HG03521 (cell line): ENCODE results near the gene SNAP29.
"Not testable (repeated sequence)": the region's sequence is repeated elsewhere in the genome, so short reads cannot be mapped to it uniquely, and the experiment has no call there.

Source experiments
- ATAC-seq: cut with Tn5 transposase; IDR thresholded peaks from one replicate; pipeline ENCODE4 v1.9.1; 2021; ENCODE audit warnings: mild to moderate bottlenecking, moderate library complexity; ENCODE audit not compliant: unreplicated experiment

Gene SNAP29

DNA sequence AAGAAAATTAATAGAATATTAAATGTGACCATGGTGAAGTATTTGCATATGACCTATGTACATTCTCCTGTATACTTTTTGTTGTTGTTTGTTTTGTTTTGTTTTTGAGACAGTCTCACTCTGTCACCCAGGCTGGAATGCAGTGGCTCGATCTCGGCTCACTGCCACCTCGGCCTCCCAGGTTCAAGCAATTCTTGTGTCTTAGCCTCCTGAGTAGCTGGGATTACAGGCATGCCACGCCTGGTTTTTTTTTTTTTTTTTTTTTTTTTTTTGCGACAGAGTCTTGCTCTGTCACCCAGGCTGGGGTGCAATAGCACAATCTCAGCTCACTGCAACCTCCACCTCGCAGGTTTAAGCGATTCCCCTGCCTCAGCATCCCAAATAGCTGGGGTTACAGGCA lies 38.9 kb downstream of the SNAP29 start:
- ATAC-seq = not testable (repeated sequence)

DNA sequence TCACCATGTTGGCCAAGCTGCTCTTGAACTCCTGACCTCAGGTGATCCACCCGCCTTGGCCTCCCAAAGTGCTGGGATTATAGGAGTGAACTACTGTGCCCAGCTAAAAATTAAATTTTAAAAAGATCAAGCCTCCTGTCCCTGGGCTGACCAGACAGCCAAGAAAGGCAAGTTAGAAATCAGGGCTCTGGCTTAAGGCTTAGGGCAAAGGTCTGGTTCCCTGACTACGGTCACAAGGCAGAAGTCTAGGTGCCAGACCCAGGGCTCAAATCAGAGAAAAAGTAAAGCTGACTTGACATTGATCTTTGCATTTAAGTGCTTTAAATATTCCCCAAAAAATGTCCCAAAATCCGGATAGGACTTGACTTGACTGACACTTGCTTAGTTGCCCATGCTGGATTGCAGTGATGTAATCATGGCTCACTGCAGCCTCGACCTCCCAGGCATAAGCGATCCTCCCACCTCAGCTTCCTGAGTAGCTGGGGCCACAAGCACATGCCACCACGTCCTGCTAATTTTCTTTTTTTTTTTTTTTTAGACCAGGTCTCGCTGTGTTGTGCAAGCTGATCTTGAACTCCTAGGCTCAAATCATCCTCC lies 41.1 kb downstream of the SNAP29 start:
- ATAC-seq = no peak

- not testable (repeated sequence) for ATAC-seq
Measured at GRCh38 chr22:20901093-20902033, 42.6 kb downstream of the SNAP29 start.

DNA sequence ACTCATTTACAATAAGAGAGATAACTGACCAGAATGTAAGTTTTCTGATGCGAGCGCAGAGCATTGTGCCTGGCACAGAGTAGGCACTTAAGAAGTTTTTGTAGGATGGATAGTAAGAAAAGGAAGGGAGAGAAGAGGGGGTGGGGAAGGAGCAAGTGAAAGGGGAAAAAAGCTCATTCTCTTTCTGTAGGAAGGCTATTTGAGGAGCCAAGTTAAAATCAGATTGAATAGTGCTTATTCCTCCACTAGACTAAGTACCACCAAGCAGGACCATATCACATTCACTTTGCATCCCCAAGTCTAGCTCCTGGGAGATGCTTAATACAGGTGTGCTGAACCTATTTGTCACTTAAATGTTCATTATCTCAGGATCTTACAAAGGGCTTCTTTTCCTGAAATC lies 44.3 kb downstream of the SNAP29 start:
- ATAC-seq = no peak

- no peak for ATAC-seq
Measured at GRCh38 chr22:20904008-20904979, 45.5 kb downstream of the SNAP29 start.

DNA sequence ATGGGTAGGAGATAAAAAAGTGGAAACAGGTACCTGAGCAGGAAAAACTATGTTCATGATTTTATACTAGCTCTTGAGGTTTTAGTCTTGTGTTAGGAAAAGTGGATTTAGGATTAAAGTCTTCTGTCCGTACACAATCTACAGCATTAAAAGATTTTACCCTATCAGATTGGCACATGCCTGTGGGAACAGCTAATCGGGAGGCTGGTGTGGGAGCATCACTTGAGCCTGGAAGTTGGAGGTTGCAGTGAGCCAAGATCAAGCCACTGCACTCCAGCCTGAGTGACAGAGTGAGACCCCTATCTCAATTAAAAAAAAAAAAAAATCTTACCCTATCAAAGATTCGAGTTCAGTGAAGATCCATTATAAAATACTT lies 46.2 kb downstream of the SNAP29 start:
- ATAC-seq = no peak

GRCh38 chr22:20905415-20906386 lies 46.9 kb downstream of the SNAP29 start:
- no peak for ATAC-seq

DNA sequence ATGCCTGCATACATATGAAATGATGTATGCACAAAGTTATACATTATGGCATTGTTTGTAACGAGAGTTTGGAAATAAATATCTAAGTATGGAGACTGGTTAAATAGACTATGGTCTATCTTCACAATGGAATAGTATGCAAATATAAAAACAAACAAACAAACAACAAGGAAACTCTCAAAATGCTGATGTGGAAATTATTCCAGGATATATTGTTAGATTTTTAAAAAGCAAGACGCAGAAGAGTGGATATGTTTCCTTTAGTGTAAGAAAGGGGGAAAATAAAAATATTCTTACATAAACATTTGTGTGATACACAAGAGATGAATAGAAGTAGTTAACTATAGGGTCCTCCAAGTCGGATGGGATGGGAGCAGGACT lies 47.6 kb downstream of the SNAP29 start:
- ATAC-seq = no peak

GRCh38 chr22:20908717-20909116 lies 49.9 kb downstream of the SNAP29 start:
- not testable (repeated sequence) for ATAC-seq

GRCh38 chr22:20909543-20910303 lies 50.9 kb downstream of the SNAP29 start:
- ATAC-seq = no peak

GRCh38 chr22:20912494-20912893 lies 53.7 kb downstream of the SNAP29 start:
- no peak for ATAC-seq

- peak; percentile 95 for ATAC-seq
Measured at GRCh38 chr22:20916916-20917810, 58.4 kb downstream of the SNAP29 start, which contains the start of gene CRKL. Gene CRKL, plus strand, starts transcription at chr22:20917407. Its CDS starts 528 bp downstream, at chr22:20917935.

- ATAC-seq = no peak
Measured at GRCh38 chr22:20918663-20919218, 59.9 kb downstream of the SNAP29 start.

DNA sequence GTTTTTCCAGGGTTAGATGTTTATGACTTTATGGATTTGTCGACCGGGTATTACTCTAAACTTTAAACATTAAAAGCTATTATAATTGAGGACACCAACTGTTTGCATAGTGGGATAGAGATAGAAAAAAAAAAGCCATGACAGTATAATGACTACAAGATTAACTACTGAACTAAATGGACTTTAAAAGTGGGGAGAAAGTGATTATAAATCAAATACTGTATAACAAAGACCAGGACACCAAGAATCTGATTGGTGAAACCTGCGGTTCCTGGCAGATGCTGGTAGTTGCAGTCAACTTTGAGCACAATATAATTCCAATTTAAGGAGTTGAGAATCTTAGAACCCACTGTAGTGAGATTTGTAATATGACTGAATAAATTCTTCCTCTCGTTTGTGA lies 60.9 kb downstream of the SNAP29 start:
- no peak for ATAC-seq

- ATAC-seq = no peak
Measured at GRCh38 chr22:20920881-20921203, 62.0 kb downstream of the SNAP29 start.

GRCh38 chr22:20922141-20922751 lies 63.4 kb downstream of the SNAP29 start:
- no peak for ATAC-seq

DNA sequence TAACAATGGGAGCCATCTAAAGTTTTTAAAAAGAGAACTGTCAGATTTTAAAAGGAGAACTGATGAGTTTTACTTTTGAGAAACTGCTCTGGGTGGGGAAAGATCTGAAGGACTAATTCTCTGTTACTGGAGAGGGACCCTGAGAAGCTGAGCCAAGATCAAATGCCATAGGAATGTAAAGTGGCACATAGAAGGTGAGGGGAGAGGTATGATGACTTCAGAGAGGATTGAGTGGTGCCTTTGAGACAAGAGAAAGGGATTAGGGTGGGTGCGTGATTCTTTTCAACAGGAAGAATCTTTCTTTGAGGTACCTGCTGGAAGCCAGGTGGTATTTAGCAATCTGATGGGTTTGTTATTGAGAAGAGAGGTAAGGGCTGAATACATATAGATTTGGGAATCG lies 67.4 kb downstream of the SNAP29 start:
- no peak for ATAC-seq
